Activated CD8-positive, alpha-beta memory T cell treated with anti-CD3 and anti-CD28 coated beads, Interleukin-2, amount 50 U/mL, for 48 hours (primary cell): Measurements from ENCODE around the gene SPATA32.
"Not testable (repeated sequence)": the region's sequence is repeated elsewhere in the genome, so short reads cannot be mapped to it uniquely, and the experiment has no call there.

Experiments used
- DNase-seq: peaks from one replicate; pipeline ENCODE4 v3.0.0-alpha.2; 2020

Gene SPATA32

DNA sequence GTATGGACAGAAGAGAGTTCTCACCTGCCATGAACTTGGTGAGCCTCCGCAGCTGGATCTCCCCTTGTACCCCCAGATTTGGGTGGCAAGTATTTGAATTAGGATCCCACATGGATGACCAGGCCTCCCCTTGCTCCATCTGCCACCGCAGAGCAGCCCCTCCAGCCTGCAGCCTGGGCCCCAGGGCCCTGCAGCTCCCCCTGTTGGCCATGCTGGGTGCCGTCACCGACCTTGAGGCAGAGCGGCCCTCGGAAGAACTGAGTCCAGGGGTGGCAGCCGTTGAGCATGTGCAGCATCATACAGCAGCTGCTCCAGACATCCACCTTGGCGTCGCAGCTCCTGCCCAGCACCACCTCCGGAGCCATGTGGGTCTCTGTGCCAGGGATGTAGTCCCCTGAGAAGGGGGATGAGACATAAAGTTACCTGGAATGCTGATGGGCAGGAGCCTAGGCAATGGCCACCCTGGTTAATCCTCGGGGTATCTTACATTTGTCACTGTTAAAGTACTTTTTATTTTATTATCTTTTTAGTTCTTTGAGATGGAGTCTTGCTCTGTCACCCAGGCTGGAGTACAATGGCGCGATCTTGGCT, 9.0 kb upstream of the SPATA32 start:
- DNase-seq = peak; percentile 83

DNA sequence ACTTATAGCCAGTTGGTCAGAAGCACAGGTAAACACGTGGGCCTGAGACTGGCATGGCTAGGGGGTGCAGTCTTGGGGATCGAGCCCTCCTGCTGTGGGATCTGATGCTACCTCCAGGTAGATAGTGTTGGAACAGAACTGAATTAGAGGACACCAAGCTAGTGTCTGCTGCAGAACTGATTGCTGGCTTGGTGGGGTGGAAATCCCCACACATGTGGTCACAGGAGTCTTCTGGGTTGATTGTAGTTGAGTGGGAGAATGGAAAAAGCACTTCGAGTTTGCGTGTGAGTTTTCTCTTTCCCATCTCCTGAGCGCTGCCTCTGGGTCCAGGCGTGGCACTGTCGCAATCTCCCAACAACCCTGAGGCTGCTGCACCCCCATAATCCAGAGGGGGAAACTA, 8.0 kb upstream of the SPATA32 start:
- DNase-seq = no peak

DNA sequence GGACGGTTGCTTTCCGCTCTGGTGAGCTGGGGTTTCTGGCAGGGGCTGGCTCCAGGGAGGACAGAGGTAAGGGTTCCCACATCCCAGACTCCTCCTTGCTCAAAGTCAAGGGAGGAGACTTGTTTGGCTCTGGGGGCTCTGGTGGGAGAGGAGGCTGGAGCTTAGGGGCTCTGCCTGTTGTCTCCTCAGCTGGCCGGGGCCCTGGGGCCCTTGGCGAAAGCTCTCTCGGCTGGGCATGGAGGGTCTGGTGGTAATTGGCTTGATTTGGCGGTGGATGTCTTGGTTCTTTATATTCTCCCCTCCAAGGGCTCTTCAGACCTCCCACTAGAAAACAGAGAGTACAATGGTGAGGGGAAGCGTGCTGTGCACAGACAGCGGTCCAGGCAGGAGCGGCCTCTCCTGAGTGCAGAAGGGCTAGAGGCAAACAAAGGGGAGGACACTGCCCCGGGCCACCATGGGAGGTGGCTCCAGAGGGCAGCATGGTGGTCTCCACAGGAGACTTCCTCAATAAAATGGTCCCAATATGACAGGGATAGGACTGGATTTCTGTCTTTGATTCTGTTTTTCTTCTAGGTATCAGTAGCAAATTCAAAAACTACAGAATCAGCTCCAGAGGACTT, 5.7 kb upstream of the SPATA32 start:
- no peak for DNase-seq

DNA sequence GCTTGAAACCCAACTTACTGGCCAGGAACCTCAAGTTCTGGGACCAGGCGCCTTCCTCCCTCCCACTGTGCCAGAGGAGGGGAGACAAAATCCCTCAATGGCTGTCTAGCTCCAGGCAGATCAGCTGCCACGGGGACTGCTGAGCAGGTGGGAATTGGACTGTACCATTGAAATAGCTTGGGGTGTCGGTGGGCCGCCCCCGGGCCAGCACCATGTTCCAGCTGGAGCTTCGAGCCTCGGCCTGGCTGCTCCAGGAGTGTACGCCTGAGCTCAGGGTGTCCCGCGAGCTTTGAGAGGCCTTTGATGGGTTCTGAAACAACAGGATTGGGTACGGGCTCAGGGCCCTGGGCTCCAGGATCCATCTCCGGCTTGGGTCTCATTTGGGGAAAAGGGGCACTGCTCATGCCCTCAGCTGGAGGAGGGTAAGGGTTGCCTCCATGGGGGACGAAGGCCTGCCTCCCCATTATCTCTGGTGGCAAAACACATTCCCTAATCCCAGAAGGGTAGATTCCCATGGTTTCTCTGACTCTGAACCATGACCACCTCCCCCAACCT, 4.6 kb upstream of the SPATA32 start:
- no peak for DNase-seq

DNA sequence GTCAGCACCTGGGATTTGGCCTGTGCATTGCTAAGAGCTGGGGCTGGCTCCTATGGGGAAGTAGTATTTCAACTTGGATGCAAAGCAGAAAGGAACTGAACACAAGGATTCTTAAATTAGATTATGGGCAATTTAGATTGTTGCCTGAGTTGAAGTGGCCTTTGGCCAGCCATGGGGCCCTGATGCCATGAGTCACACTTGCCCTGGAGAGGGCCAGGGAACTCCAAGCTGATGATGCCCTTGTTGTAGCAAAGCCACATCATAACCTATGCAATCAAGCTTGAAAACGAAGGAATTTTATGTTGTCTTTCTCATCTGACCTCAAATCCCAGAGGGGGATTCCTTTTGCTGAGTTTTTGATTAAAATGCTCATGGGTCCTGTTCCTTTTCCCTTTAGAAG, 3.9 kb upstream of the SPATA32 start:
- no peak for DNase-seq

DNA sequence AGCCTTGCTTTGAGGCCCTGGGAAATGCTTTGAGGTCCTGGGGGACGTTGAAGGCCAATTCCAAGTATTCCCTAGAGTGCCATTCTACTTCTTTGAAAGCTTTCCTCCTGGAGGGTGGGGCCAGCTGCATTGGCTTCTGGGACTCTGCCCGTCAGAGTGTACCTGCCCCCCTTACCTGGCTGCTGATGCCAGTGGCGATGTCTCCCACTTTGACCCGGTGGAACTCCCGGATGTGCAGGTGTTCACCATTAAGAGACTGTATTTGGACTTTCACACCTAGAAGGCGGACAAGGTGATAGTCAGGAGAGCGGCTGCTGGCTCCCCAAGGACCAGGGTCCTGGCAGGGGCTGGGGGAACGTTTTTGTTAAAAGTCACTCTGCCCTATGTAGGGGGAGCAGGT, 3.1 kb upstream of the SPATA32 start:
- DNase-seq = no peak

DNA sequence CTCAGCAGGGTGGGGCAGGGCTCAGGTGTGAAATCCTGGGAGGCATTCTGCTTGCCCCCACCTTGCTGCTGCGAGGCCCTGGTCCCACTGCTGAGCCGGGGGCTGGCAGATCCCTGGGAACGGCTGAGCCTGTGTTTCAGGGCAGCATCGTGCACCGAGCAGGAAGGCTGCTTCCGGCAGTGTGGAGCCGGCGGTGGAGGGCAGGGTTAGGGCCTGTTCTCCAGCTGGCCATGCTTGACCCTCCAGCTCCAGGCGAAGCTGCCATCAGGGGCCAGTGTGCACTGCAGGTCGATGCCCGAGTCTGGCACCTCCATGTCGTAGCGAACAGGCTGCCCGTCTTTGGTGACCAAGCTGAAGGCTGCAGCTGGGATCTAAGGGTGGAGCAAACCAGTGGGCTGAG, 2.5 kb upstream of the SPATA32 start:
- no peak for DNase-seq

DNA sequence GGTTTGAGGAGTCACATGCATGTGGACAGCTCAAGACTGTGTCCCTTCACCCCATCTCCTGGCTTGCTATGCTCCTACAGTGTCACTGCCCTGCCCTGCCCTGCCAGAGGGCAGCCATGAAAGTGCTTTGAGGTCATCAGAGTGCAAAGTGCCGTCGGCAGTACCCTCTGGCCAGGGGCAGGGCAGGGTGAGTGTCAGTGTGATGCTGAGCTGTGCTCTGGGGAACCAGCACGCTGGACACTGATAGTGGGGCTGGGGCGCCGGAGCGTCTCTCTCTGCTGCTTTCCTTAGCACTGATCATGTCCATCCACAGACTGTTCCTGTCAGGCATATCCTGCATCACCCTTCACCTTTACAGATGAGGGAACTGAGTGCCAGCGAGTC, 1.6 kb upstream of the SPATA32 start:
- DNase-seq = no peak

DNA sequence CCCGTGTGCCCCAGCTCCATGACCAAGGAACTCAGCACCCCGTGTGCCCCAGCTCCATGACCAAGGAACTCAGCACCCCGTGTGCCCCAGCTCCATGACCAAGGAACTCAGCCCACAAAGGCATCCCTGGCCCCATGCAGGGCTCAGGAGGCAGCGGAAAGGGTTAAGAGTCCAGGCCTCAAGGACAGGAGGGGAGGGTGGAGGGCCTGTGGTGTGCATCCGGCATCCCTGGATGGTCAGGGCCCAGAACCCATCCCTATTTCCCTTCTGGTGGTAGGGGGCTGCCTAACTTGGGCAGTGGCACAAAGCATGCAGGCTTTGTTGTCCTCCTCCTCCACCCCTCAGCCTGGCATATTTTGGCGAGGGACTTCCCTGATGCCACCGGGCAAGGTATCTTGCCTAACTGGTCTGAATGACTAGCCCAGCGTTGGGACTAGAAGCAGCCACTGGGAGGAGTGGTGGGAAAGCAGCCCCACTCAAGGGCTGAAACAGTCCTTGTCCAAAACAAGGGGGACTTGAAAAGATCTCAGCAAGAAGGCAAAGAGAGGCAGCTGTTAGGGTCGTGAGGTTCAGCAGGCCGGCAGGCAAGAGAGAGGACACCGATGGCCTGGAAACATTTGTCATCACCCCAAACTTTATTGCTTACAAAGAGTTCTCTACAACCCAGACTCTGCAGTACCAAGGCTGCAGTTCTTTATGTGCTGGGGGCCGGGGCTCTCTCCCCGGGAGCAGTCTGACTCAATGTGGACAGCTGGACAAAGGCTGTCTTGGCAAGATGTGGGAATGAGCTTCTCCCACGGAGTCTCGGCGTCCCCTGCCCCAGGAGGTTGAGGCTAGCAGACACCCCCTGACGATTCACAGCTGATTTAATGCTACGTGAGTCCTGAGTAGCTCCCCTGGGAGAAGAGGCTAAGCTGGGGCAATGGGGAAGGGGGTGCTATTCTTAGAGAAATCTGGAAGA, 902 bp upstream of the SPATA32 start:
- DNase-seq = peak; percentile 65

DNA sequence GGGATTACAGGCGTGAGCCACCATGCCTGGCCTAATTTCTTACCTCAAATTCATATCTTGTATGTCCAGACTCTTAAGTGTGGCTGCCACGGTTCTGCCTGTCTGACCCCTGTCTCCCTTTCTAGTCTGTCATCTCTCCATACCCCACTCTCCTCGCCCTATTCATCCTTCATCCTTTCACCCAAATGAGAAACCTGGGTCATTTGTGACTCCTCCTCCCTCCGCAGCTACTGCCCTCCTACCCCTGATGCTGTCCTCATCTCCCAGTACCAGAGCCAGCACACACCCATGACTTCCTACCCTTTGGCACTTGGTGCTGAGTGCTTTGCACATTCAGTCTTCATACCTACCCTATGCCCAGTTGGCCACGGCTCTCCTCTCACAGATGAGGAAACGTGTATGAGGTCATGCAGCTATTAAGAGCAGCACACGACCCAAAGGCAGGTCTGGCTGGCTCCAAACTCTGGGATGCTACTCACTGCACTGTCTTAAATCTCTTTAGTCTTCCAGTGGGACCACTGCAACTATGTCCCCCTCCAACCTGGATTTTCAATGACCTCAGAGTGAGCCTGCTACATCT, 1.6 kb downstream of the SPATA32 start:
- DNase-seq = no peak

DNA sequence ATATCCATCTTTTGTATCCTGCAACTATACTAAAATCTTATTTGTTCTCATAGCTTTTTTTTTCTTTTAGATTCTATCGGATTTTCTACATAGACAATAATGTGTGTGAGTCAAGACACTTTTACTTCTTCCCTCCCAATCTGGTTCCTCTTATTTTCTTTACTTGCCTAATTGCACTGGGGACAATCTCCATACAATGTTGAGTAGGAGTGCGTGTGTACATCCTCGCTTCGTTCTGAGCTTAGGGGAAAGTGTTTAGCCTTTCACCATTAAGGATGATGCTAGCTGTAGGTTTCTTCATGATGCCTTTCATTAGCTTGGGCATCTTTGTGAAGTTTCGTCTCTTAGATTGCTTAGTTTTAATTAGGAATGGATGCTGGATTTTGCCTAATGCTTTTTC, 2.9 kb downstream of the SPATA32 start:
- DNase-seq = no peak

DNA sequence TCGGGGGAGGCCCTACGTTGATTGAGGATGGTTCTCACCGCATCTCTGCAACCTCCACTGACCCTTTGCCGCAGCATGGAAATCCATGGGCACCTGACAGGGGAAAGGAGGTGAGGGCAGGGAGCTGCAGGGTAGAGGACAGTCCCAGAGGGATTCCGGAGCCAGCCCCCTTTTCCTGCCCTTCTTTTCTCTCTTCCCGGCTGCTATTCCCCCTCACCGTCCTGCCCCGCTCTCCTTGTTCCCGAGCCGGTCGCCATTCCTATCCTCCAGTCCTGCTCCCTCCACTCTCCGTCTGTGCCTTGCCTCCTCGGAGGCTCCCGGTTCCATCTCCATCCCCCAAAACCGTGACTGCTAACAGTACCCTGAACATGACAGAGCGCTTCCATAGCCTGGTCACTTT, 4.8 kb downstream of the SPATA32 start:
- DNase-seq = no peak

DNA sequence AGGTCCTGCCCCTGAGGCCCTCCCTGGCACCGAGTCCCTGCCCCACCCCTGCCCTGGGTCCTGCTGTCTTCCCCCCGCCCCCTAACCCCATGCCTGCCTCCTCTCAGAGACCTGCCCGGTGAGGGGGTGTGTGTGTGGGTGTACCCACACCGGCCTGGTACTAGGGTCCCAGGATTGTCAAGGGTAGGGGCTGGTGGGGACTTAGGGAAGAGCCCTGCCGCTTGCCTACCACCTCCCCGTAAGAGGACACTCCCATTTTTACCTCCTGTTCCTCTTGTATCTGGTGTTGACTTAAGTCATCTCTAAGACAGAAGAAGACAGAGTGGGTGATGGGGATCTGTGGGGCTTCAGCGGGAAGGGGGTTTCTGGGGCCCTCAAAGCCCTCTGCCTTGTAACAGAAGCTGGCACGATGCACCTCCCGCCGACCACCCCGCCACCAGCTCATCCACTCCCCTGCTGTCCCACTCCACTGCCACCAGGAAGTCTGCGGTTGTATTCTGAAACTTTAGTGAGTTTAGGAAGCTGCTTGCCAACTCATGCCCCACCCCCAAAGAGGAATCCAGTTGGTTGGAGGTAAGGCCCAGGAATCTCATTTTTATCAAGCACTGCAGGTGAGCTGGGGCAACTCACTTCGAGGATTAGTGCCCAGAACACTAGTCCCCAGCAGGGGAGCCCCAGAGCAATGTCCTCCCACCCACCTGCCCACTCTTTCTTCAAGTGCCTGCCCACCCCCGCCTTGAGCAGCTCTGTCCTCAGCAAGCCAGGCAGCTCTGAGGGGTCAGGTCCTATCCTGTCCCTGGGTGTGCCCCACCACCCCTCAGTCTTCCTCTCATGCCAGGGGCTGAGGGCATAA, 5.6 kb downstream of the SPATA32 start:
- no peak for DNase-seq

DNA sequence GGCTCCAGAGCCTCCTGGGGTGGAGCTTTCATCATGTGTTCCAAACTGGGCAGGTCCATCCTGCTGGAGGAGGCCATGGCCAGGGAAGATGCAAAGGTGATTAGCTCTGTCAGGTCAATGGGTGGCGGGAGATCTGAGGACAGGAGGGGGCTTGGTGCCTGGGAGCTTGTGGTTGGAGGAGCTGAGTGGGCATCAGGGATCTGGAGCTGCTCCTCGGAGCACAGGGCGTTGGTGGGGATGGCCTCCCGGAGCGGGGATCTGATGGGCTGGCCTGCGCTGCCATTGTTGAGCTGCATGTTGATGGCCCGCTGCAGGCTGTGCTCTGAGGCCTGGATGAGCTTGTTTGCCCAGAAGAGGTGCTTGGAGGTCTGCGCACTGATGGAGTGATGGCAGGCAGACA, 6.5 kb downstream of the SPATA32 start:
- no peak for DNase-seq

DNA sequence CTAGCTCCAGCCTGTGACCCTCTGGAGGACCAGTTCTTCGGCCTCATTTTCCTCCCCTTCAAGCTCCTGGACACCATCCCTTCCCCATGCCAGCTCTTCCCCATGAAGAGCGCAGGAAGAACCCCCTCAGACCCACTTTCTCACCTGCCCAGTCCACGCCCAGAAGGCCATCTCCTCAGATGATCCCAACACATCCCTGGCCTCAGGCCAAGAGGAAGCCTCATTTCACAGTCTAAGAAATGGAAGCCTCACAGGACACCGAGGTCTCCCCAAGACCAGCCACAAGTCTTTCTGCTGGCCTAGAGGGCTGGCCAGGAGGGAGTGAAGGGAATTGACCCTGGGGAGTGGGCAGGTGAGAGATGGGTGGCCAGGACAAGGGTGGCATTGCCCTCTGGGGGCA, 8.0 kb downstream of the SPATA32 start:
- no peak for DNase-seq

DNA sequence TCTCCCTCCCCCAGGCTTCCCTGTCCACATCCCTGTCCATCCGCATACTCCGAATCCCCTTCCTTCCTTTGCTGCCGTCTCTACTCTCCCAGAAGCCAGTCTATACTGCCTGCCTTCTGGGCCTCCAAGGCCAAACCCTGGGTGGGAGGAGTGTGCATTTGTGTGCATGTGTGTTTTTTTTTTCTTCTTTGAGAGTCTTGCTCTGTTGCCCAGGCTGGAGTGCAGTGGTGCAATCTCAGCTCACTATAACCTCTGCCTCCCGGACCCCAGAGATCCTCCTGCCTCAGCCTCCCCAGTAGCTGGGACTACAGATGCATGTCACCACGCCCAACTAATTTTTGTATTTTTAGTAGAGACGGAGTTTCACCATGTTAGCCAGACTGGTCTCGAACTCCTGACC, 8.7 kb downstream of the SPATA32 start:
- not testable (repeated sequence) for DNase-seq

DNA sequence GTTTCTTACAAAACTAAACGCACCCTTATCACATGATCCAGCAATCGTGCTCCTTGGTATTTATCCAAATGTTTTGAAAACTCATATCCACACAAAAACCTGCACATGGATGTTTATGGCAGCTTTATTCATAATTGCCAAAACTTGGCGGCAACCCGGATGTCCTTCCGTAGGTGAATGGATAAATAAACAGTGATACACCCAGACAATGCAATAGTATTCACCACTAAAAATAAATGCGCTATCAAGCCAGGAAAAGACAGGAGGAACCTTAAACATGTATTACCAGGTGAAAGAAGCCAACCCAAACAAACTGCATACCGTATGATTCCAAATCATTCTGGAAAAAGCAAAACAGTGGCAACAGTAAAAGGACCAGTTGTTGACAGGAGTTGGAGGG, 10.0 kb downstream of the SPATA32 start:
- DNase-seq = no peak

DNA sequence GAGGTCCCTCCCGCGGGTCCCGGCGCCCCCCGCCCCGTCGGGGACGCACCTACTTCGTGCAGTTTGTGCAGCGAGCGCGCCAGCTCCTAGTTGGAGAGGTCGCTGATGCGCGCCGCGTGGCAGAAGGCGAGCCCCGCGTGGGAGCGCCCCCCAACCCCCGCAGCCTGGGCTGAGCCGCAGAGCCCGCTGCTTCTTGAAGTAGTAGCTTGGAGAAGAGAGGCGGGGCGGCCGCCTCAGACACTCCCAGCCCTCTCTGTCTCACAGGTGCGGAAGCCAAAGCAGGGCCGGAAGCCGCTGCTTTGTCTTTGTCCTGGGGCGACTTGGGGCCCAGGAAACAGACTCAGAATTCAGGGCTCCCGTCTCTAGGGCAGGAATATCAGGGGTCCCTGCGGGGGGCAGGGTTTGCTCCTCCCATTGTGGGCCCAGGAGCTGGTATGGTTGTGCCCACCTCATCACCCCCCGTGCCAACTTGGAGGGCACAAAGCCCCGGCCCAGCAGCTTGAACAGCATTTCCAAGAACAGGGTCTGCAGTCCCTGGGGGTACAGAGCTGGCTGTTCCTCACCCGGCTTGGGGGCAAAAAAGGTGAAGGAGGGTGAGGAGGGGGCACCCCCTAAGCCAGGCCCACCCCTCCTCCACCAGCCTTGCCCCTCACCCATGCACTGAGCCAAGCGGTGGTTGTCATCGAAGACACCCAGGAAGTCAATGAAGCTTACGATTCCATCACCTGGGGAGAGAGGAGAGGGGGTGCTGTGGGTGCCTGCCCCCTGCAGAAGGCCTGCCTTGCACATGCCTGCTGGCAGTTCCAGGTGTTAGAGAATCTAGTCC, 13.5 kb downstream of the SPATA32 start:
- DNase-seq = peak; percentile 83

DNA sequence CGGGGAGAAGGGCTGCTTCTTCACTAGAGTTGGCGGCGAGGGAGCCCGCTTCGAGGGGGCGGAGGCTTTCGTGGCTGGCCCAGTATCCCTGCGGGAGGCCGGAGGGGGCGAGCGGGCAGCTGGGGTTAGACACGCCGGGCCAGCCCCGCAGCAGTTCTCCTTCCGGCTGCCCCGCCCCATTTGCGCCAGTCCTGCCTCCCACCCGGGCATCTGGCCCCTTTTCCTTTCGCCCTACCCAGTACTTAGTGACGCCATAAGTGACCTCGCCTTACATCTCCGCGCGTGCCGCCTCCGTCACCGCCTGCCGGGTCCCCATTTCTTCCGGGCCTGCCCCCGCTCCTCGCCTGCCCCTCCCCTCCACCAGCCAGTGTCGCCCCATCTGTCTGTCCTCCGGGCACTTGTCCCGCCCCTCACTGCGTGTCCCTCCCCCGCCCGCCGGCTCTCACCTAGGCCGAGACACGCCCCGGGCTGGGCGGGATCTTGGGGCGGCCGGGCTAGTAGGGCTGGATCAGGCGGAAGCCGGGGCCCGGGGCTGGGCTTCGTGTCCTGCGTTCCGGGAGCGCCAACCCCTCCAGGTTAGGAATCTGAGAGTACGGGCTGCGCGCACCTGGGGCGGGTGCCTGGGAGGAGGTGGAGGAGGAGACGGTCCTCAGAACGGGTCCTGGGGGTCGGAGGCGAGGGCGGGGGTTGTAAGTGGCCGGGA, 14.3 kb downstream of the SPATA32 start:
- peak; percentile 97 for DNase-seq

DNA sequence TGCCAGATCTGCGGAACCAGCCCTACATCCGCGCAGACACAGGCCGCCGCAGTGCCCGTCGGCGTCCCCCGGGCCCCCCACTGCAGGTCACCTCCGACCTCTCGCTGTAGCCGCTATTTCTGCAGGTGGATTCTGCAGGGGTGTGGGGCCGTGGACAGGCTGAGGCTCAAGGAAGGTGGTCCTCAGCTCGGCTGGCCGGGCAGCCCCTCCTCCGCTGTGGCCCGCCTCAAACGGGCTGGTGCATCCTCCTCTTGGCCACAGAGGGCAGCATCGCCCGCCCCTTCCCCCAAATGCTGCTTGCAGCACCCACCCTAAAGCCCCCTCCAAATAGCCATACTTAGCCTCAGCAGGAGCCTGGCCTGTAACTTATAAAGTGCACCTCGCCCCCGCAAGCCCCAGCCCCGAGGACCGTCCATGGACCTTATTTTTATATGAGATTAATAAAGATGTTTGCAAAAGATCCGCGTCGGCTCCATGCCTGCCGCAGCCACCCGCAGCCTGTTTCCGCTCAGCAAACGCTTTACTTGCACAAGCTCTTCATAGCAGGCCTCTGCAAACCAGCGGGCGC, 14.9 kb downstream of the SPATA32 start:
- DNase-seq = no peak

DNA sequence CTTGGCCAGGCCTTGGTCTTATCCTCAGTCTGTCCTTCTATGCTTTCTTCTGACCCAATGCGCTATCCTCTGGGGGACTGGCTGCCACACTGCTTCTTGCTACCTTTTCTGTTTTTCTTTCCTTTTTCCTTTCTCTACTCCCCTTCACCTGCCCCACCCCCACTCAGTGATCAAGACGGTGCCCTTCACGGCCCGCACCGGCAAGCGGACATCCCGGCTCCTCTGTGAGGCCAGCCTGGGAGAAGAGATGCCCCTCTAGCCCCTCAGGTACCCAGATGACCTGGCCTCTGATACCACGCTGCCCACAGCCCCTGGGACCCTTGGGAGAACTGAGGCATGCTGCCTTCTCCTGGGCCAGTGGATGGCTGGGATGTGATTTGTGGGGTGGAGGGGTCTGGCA, 15.6 kb downstream of the SPATA32 start:
- DNase-seq = no peak
